PFSK-1 (cell line): Measurements from ENCODE around the gene COQ9.

ENCODE experiments used
- FOXP2 ChIP-seq: optimal IDR thresholded peaks from 2 replicates; pipeline ENCODE3; 2011; ENCODE audit warnings: borderline replicate concordance, control low read depth, inconsistent platforms; ENCODE audit not compliant: insufficient read depth; ENCODE audit errors: extremely low read length, extremely low read depth
- POLR2AphosphoS5 ChIP-seq: IDR thresholded peaks from 2 replicates; pipeline ENCODE4 v1.6.1; 2012; ENCODE audit warnings: low read depth, mild to moderate bottlenecking, control low read depth, low read length, moderate library complexity
- SIN3A ChIP-seq: IDR thresholded peaks from 2 replicates; pipeline ENCODE4 v1.6.1; 2012; ENCODE audit warnings: mild to moderate bottlenecking, low read length, moderate library complexity, borderline replicate concordance; ENCODE audit not compliant: insufficient read depth
- TAF1 ChIP-seq: IDR thresholded peaks from 2 replicates; pipeline ENCODE4 v1.6.1; 2012; ENCODE audit warnings: low read length, control low read depth, borderline replicate concordance; ENCODE audit not compliant: insufficient read depth
- TF ChIP-seq, protein P1 (sequence below), 2 experiments: IDR thresholded peaks; 2 replicates each; pipeline versions ENCODE4 v1.6.1 to v1.8.0; 2011 to 2012; ENCODE audit warnings: low read depth in 2 of 2, low read length in 2 of 2, control low read depth in 1 of 2, inconsistent platforms in 1 of 2, mild to moderate bottlenecking in 1 of 2, moderate library complexity in 1 of 2; ENCODE audit not compliant: insufficient read depth in 1 of 2

The COQ9 gene

DNA sequence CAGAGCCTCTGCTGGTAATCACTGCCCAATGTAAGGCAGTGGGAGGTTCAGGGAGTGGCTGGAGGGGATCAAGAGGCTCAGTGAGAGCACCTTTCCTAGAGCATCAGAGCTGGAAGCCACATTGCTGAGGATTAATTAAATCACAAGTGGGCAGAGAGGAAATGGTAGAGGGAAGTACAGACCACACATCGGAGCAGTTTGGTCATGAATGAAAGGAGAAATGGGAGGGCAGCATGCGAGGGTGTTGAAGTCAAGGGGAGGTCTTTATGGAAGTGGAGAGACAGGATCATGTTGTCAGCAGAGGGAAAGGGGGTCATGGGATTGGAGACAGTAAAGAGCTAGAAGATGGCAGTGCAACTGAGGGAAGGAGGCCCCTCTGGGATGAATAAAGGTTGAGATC, 40.4 kb upstream of the COQ9 start:
- TF ChIP-seq FOXP2 (no peak), TAF1 (no peak), POLR2AphosphoS5 (no peak), SIN3A (no peak)
- TF ChIP-seq, protein P1, sequence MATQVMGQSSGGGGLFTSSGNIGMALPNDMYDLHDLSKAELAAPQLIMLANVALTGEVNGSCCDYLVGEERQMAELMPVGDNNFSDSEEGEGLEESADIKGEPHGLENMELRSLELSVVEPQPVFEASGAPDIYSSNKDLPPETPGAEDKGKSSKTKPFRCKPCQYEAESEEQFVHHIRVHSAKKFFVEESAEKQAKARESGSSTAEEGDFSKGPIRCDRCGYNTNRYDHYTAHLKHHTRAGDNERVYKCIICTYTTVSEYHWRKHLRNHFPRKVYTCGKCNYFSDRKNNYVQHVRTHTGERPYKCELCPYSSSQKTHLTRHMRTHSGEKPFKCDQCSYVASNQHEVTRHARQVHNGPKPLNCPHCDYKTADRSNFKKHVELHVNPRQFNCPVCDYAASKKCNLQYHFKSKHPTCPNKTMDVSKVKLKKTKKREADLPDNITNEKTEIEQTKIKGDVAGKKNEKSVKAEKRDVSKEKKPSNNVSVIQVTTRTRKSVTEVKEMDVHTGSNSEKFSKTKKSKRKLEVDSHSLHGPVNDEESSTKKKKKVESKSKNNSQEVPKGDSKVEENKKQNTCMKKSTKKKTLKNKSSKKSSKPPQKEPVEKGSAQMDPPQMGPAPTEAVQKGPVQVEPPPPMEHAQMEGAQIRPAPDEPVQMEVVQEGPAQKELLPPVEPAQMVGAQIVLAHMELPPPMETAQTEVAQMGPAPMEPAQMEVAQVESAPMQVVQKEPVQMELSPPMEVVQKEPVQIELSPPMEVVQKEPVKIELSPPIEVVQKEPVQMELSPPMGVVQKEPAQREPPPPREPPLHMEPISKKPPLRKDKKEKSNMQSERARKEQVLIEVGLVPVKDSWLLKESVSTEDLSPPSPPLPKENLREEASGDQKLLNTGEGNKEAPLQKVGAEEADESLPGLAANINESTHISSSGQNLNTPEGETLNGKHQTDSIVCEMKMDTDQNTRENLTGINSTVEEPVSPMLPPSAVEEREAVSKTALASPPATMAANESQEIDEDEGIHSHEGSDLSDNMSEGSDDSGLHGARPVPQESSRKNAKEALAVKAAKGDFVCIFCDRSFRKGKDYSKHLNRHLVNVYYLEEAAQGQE (IDR thresholded peaks at IDR 0.05; ENCODE audit: insufficient read depth in 1 of 2, low read depth in 2 of 2, low read length in 2 of 2) = no peak

- no peak for TF ChIP-seq SIN3A
- TF ChIP-seq POLR2AphosphoS5 = no peak
- no peak for TF ChIP-seq FOXP2
Observed at GRCh38 chr16:57407521-57408353, 39.5 kb upstream of the COQ9 start.

GRCh38 chr16:57409065-57409464, 38.2 kb upstream of the COQ9 start:
- no peak for TF ChIP-seq TAF1
- TF ChIP-seq SIN3A = no peak
- TF ChIP-seq FOXP2 = no peak
- TF ChIP-seq POLR2AphosphoS5 = no peak
- TF ChIP-seq, protein P1 (IDR thresholded peaks at IDR 0.05; ENCODE audit: insufficient read depth in 1 of 2, low read depth in 2 of 2, low read length in 2 of 2) = no peak

DNA sequence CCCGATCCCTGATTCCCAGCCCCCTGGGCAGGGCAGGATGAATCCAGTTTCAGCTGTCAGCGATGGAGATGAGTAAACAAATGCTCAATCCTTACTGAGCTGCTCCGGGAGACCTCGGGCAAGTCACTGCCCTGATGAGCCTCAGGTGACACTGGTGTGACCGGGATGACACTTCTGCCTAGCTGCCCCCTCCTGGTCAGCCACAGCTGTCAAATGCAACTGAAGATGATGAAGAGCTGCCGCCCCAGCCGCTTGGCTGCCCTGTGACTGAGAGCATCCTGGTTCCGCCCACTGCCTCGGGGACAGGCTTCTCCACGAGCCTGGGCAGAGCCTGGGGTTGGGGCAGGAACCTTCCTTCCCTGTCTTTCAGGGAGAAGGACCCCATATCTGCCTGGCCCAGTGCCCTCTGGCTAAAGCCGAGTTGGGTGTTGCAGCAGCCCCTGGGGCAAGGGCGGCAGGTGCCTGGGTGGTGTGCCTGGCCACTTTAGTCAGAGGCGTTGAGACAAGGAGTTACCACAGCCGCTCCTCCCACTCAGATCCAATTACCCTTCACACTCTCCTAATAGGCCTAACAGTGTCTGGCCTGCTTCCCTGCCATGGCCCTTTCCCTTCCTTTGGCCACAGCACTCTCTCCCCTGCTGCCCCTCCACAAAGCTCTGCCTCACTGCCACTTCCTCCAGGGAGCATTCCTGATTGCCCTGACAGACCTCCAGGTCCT, 37.2 kb upstream of the COQ9 start:
- no peak for TF ChIP-seq TAF1
- no peak for TF ChIP-seq SIN3A
- no peak for TF ChIP-seq FOXP2
- TF ChIP-seq, protein P1 (IDR thresholded peaks at IDR 0.05; ENCODE audit: insufficient read depth in 1 of 2, low read depth in 2 of 2, low read length in 2 of 2) = no peak
- TF ChIP-seq POLR2AphosphoS5 = no peak

- TF ChIP-seq FOXP2 (no peak), SIN3A (no peak), TAF1 (no peak), POLR2AphosphoS5 (no peak)
- TF ChIP-seq, protein P1 (IDR thresholded peaks at IDR 0.05; ENCODE audit: insufficient read depth in 1 of 2, low read depth in 2 of 2, low read length in 2 of 2) = no peak
Observed at GRCh38 chr16:57411362-57411976, 35.8 kb upstream of the COQ9 start.
